DMS153 (cell line): ENCODE results near the gene TMPRSS13.

Experiments
- DNase-seq: peaks from one replicate; lab custom pipeline; 2025; lab: John Stamatoyannopoulos, UW

Gene TMPRSS13

GRCh38 chr11:117851852-117852251 is 77.3 kb downstream of the TMPRSS13 start:
- DNase-seq = no peak

DNA sequence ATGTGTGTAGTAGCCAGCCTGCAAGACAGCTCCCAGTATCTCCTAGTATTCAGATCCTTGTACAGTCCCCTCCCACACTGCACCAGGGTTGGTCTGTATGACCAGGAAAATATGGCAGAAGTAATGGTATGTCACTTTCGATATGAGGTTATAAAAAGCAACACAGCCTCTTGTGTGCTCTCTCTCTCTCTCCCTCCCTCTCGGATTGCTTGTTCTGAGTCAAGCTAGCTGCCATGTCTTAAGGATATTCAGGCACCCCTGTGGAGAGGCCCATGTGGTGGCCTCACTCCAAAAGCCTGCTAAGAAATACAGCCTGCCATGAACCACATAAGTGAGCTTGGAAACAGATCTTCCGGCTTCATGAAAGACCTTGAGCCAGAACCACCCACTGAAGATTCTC is 78.1 kb downstream of the TMPRSS13 start:
- no peak for DNase-seq
